Measurements from ENCODE around the gene CBLB. TPM values are rescaled to one million over a fixed set of nuclear protein-coding genes. Genes with fewer than 3 reads are reported as not detected.

Gene CBLB
- total and polyA plus RNA-seq, 2 experiments from 2014 or later, result 20.5 to 47.7 TPM

DNA sequence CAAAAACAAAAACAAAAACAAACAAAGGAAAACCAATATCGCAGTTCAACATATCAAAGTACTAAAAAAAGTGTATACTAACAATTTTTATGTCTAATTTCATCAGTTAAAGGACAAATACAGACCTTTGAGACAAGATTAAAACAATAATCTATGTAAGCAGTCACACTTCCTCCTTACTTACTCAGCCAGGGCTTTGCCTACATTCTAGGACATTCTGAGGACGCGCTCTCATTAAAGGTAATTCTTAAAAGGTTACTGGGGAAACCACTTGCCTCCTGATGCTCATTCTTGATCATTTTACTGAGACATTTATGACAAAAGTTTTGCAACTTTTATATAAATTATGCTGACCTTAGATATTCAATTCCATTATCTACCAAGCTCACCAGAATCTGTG lies 93.4 kb downstream of the CBLB start:
- ATAC-seq (no peak), DNase-seq (ENCODE audit: low spot score) (no peak)
- Histone ChIP-seq H3K4me3 (no peak overlapping the region), H3K4me2 (no peak overlapping the region), H3K27ac (ENCODE audit: low read depth) (no peak overlapping the region), H3K79me2 (replicated peaks; ENCODE audit: insufficient read depth) (peaks cover 33% of the 10 kb centered on the region), H3K36me3 (ENCODE audit: insufficient read depth) (no peaks in the 10 kb centered on the region), H4K20me1 (replicated peaks; ENCODE audit: insufficient read depth) (no peaks in the 10 kb centered on the region; the same call in 1 of the 2 replicates), H3K9me2 (ENCODE audit: insufficient read depth) (peaks cover 8% of the 10 kb centered on the region; the same call in 1 of the 2 replicates), H3K27me3 (ENCODE audit: insufficient read depth) (no peaks in the 10 kb centered on the region), H2AFZ (no peak overlapping the region), H3K4me1 (ENCODE audit: insufficient read depth) (no peaks in the 10 kb centered on the region), H3F3A (replicated peaks; ENCODE audit: low read depth) (no peaks in the 10 kb centered on the region)
- Mint-ChIP-seq H3K27me3 (ENCODE audit: insufficient read depth, low read depth, poor library complexity) (peaks cover 3% of the 10 kb centered on the region), H3K4me1 (0 out of 3 replicates have a peak, but pooled peaks cover 2% of the 10 kb centered on the region), H3K36me3 (ENCODE audit: low read depth) (no peaks in the 10 kb centered on the region; the same call in 2 of the 3 replicates), H3K27ac (0 out of 2 replicates have a peak overlapping the region, but pooled peaks have one; percentile 25), H3K9me3 (no peaks in the 10 kb centered on the region), H3K4me3 (no peak overlapping the region)
- TF ChIP-seq JUNB (IDR thresholded peaks at IDR 0.05; ENCODE audit: unreplicated experiment) (no peak), ETS1 (IDR thresholded peaks at IDR 0.05) (no peak), STAT1 (IDR thresholded peaks at IDR 0.05; ENCODE audit: unreplicated experiment) (no peak), ZNF331 (CRISPR knock-in tag; IDR thresholded peaks at IDR 0.05; ENCODE audit: low read depth) (no peak), CREB1 (CRISPR knock-in tag; IDR thresholded peaks at IDR 0.05; ENCODE audit: low read depth) (no peak), EZH2 (IDR thresholded peaks at IDR 0.05; ENCODE audit: low read depth, unreplicated experiment) (no peak), NANOG (IDR thresholded peaks at IDR 0.05; ENCODE audit: borderline replicate concordance) (no peak), ZNF114 (CRISPR knock-in tag; IDR thresholded peaks at IDR 0.05) (no peak), EZH2phosphoT487 (IDR thresholded peaks at IDR 0.05; ENCODE audit: unreplicated experiment) (no peak), POLR2AphosphoS5 (IDR thresholded peaks at IDR 0.05; ENCODE audit: low read depth) (no peak)
- TF ChIP-seq, protein P1, sequence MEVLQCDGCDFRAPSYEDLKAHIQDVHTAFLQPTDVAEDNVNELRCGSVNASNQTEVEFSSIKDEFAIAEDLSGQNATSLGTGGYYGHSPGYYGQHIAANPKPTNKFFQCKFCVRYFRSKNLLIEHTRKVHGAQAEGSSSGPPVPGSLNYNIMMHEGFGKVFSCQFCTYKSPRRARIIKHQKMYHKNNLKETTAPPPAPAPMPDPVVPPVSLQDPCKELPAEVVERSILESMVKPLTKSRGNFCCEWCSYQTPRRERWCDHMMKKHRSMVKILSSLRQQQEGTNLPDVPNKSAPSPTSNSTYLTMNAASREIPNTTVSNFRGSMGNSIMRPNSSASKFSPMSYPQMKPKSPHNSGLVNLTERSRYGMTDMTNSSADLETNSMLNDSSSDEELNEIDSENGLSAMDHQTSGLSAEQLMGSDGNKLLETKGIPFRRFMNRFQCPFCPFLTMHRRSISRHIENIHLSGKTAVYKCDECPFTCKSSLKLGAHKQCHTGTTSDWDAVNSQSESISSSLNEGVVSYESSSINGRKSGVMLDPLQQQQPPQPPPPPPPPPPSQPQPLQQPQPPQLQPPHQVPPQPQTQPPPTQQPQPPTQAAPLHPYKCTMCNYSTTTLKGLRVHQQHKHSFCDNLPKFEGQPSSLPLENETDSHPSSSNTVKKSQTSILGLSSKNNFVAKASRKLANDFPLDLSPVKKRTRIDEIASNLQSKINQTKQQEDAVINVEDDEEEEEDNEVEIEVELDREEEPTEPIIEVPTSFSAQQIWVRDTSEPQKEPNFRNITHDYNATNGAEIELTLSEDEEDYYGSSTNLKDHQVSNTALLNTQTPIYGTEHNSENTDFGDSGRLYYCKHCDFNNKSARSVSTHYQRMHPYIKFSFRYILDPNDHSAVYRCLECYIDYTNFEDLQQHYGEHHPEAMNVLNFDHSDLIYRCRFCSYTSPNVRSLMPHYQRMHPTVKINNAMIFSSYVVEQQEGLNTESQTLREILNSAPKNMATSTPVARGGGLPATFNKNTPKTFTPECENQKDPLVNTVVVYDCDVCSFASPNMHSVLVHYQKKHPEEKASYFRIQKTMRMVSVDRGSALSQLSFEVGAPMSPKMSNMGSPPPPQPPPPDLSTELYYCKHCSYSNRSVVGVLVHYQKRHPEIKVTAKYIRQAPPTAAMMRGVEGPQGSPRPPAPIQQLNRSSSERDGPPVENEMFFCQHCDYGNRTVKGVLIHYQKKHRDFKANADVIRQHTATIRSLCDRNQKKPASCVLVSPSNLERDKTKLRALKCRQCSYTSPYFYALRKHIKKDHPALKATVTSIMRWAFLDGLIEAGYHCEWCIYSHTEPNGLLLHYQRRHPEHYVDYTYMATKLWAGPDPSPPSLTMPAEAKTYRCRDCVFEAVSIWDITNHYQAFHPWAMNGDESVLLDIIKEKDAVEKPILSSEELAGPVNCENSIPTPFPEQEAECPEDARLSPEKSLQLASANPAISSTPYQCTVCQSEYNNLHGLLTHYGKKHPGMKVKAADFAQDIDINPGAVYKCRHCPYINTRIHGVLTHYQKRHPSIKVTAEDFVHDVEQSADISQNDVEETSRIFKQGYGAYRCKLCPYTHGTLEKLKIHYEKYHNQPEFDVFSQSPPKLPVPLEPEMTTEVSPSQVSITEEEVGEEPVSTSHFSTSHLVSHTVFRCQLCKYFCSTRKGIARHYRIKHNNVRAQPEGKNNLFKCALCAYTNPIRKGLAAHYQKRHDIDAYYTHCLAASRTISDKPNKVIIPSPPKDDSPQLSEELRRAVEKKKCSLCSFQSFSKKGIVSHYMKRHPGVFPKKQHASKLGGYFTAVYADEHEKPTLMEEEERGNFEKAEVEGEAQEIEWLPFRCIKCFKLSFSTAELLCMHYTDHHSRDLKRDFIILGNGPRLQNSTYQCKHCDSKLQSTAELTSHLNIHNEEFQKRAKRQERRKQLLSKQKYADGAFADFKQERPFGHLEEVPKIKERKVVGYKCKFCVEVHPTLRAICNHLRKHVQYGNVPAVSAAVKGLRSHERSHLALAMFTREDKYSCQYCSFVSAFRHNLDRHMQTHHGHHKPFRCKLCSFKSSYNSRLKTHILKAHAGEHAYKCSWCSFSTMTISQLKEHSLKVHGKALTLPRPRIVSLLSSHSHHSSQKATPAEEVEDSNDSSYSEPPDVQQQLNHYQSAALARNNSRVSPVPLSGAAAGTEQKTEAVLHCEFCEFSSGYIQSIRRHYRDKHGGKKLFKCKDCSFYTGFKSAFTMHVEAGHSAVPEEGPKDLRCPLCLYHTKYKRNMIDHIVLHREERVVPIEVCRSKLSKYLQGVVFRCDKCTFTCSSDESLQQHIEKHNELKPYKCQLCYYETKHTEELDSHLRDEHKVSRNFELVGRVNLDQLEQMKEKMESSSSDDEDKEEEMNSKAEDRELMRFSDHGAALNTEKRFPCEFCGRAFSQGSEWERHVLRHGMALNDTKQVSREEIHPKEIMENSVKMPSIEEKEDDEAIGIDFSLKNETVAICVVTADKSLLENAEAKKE (CRISPR knock-in tag; IDR thresholded peaks at IDR 0.05), result no peak
- TF ChIP-seq, protein P2, sequence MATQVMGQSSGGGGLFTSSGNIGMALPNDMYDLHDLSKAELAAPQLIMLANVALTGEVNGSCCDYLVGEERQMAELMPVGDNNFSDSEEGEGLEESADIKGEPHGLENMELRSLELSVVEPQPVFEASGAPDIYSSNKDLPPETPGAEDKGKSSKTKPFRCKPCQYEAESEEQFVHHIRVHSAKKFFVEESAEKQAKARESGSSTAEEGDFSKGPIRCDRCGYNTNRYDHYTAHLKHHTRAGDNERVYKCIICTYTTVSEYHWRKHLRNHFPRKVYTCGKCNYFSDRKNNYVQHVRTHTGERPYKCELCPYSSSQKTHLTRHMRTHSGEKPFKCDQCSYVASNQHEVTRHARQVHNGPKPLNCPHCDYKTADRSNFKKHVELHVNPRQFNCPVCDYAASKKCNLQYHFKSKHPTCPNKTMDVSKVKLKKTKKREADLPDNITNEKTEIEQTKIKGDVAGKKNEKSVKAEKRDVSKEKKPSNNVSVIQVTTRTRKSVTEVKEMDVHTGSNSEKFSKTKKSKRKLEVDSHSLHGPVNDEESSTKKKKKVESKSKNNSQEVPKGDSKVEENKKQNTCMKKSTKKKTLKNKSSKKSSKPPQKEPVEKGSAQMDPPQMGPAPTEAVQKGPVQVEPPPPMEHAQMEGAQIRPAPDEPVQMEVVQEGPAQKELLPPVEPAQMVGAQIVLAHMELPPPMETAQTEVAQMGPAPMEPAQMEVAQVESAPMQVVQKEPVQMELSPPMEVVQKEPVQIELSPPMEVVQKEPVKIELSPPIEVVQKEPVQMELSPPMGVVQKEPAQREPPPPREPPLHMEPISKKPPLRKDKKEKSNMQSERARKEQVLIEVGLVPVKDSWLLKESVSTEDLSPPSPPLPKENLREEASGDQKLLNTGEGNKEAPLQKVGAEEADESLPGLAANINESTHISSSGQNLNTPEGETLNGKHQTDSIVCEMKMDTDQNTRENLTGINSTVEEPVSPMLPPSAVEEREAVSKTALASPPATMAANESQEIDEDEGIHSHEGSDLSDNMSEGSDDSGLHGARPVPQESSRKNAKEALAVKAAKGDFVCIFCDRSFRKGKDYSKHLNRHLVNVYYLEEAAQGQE (IDR thresholded peaks at IDR 0.05; ENCODE audit: unreplicated experiment), result no peak

Measured in GM23338 (cell line).